Measurements from ENCODE around the gene CCDC80.

DNA sequence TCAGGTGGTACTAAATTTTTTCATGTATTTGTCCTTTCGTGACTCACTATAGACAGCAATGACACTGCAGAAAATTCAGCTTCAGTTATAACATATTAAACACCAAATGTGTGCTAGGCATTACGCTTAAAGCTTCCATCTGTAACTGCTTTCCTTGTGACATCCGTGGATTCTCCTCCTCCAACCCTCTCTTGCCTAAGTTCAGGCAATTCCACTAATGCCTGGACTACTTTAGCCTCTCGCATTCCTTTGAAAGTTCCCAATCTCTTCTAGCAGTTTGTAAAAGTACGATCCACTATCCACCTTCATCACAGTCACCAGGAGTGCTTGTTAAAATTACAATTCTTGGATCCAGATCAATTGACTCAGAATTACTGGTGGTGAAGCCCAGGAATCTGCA, 17.7 kb downstream of the CCDC80 start:
- TF ChIP-seq EZH2phosphoT487 (IDR thresholded peaks at IDR 0.05; ENCODE audit: borderline replicate concordance, low read depth, low read length), result no peak
- TF ChIP-seq, protein P1, sequence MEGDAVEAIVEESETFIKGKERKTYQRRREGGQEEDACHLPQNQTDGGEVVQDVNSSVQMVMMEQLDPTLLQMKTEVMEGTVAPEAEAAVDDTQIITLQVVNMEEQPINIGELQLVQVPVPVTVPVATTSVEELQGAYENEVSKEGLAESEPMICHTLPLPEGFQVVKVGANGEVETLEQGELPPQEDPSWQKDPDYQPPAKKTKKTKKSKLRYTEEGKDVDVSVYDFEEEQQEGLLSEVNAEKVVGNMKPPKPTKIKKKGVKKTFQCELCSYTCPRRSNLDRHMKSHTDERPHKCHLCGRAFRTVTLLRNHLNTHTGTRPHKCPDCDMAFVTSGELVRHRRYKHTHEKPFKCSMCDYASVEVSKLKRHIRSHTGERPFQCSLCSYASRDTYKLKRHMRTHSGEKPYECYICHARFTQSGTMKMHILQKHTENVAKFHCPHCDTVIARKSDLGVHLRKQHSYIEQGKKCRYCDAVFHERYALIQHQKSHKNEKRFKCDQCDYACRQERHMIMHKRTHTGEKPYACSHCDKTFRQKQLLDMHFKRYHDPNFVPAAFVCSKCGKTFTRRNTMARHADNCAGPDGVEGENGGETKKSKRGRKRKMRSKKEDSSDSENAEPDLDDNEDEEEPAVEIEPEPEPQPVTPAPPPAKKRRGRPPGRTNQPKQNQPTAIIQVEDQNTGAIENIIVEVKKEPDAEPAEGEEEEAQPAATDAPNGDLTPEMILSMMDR (conservative IDR thresholded peaks at IDR 0.05; ENCODE audit: low read length), result no peak

Data from OCI-LY7 (cell line).